Astrocyte (in vitro differentiated cells and primary cell): ENCODE measurements around the gene DDX31. TPM values are rescaled to one million over a fixed set of nuclear protein-coding genes. Genes with fewer than 3 reads are reported as not detected.

Experiments used
- DNase-seq: peaks from one replicate; pipeline ENCODE4 v3.0.0-alpha.2; 2010; ENCODE audit warnings: low read depth
- FAIRE-seq: peaks from 2 replicates; lab custom pipeline; 2011; peaks lifted over from hg19 to GRCh38; lab: Jason Lieb, UNC
- H2AFZ ChIP-seq: 2 replicates; pipeline ENCODE4 v1.6.0; 2012; ENCODE audit warnings: low read depth, low read length, inconsistent platforms
- H3K27ac ChIP-seq: 2 replicates; pipeline ENCODE4 v1.5.1; 2011; ENCODE audit warnings: low read depth, low read length, inconsistent platforms
- H3K27me3 ChIP-seq: 2 replicates; pipeline ENCODE4 v1.6.0; 2011; ENCODE audit warnings: low read length, inconsistent platforms; ENCODE audit not compliant: insufficient read depth
- H3K36me3 ChIP-seq: 2 replicates; pipeline ENCODE4 v1.5.1; 2011; ENCODE audit warnings: low read length, inconsistent platforms; ENCODE audit not compliant: insufficient read depth
- H3K4me1 ChIP-seq: 2 replicates; pipeline ENCODE4 v1.5.1; 2011; ENCODE audit warnings: low read length, inconsistent platforms; ENCODE audit not compliant: insufficient read depth
- H3K4me2 ChIP-seq: 2 replicates; pipeline ENCODE4 v1.6.0; 2012; ENCODE audit warnings: low read length, inconsistent platforms
- H3K4me3 ChIP-seq: 2 replicates; pipeline ENCODE4 v1.5.1; 2011; ENCODE audit warnings: low read depth, mild to moderate bottlenecking, low read length, inconsistent platforms; ENCODE audit not compliant: insufficient read depth
- H3K79me2 ChIP-seq: 2 replicates; pipeline ENCODE4 v1.6.0; 2012; ENCODE audit warnings: mild to moderate bottlenecking, low read length, inconsistent platforms; ENCODE audit not compliant: insufficient read depth
- H3K9ac ChIP-seq: 2 replicates; pipeline ENCODE4 v1.6.0; 2012; ENCODE audit warnings: mild to moderate bottlenecking, low read length, inconsistent platforms
- H3K9me3 ChIP-seq: 2 replicates; pipeline ENCODE4 v1.5.1; 2012; ENCODE audit warnings: low read depth, mild to moderate bottlenecking, low read length, inconsistent platforms; ENCODE audit not compliant: insufficient read depth
- H4K20me1 ChIP-seq: 2 replicates; pipeline ENCODE4 v1.6.0; 2012; ENCODE audit warnings: low read length, inconsistent platforms; ENCODE audit not compliant: insufficient read depth
- H3K27ac Mint-ChIP-seq: one replicate; pipeline ENCODE4 v1.8.0; 2021; ENCODE audit warnings: mild to moderate bottlenecking, mixed read lengths; ENCODE audit not compliant: unreplicated experiment
- H3K27me3 Mint-ChIP-seq: one replicate; pipeline ENCODE4 v1.8.0; 2021; ENCODE audit warnings: low read depth, mixed read lengths; ENCODE audit not compliant: unreplicated experiment
- H3K36me3 Mint-ChIP-seq: one replicate; pipeline ENCODE4 v1.8.0; 2021; ENCODE audit warnings: low read depth, mixed read lengths; ENCODE audit not compliant: unreplicated experiment
- H3K4me1 Mint-ChIP-seq: one replicate; pipeline ENCODE4 v1.8.0; 2021; ENCODE audit warnings: low read depth, mixed read lengths; ENCODE audit not compliant: unreplicated experiment
- H3K4me3 Mint-ChIP-seq: one replicate; pipeline ENCODE4 v1.8.0; 2021; ENCODE audit warnings: mild to moderate bottlenecking, moderate library complexity, mixed read lengths; ENCODE audit not compliant: unreplicated experiment
- H3K9me3 Mint-ChIP-seq: one replicate; pipeline ENCODE4 v1.8.0; 2021; ENCODE audit warnings: mild to moderate bottlenecking, mixed read lengths; ENCODE audit not compliant: unreplicated experiment
- EZH2 ChIP-seq: IDR thresholded peaks from 2 replicates; pipeline ENCODE4 v1.6.1; 2012; ENCODE audit warnings: mild to moderate bottlenecking, low read length, inconsistent platforms; ENCODE audit not compliant: insufficient read depth
- total RNA-seq: library from RNA; stranded (reverse); gene quantifications from 2 replicates; pipeline ENCODE4 v1.2.1, GENCODE V29; 2021
- TF ChIP-seq, protein P1 (sequence below): IDR thresholded peaks from 2 replicates; pipeline ENCODE4 v1.5.1; 2011; ENCODE audit warnings: low read depth, mild to moderate bottlenecking, inconsistent platforms, low read length, moderate library complexity; ENCODE audit not compliant: insufficient read depth

DDX31 gene
- total RNA-seq, 1 donor from 2014 or later, result 20.5 TPM

GRCh38 chr9:132648283-132648682, 21.5 kb downstream of the DDX31 start:
- no peak for TF ChIP-seq EZH2
- TF ChIP-seq, protein P1, sequence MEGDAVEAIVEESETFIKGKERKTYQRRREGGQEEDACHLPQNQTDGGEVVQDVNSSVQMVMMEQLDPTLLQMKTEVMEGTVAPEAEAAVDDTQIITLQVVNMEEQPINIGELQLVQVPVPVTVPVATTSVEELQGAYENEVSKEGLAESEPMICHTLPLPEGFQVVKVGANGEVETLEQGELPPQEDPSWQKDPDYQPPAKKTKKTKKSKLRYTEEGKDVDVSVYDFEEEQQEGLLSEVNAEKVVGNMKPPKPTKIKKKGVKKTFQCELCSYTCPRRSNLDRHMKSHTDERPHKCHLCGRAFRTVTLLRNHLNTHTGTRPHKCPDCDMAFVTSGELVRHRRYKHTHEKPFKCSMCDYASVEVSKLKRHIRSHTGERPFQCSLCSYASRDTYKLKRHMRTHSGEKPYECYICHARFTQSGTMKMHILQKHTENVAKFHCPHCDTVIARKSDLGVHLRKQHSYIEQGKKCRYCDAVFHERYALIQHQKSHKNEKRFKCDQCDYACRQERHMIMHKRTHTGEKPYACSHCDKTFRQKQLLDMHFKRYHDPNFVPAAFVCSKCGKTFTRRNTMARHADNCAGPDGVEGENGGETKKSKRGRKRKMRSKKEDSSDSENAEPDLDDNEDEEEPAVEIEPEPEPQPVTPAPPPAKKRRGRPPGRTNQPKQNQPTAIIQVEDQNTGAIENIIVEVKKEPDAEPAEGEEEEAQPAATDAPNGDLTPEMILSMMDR, result no peak
- H2AFZ ChIP-seq, result no peak overlapping the region
- peaks cover 67% of the 10 kb centered on the region for H3K36me3 ChIP-seq

DNA sequence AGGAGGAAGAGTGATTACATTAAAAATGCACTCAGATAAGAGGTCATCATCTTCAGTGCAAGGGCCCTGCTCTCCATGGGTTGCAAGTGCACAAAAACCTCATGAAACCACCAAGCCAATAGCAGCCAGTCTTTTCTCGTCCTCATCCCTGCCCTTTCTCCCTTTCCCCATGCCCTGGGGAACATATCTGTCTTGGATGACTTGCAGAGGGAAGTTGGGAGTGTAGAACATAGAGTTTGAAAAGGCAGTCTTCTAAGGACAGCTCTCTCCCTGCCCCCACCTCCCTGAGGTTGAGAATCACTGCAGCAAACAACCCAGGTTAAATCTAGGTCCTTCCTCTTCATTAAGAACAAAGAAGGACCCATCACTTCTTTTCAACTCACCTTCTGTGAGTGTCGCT, 22.0 kb downstream of the DDX31 start:
- no peak for FAIRE-seq
- peak overlapping the region; percentile 97 for H3K27ac Mint-ChIP-seq
- Histone ChIP-seq H3K4me1 (peaks cover 24% of the 10 kb centered on the region), H3K36me3 (peaks cover 70% of the 10 kb centered on the region), H2AFZ (no peak overlapping the region), H3K4me2 (peak overlapping the region; percentile 72), H4K20me1 (no peaks in the 10 kb centered on the region), H3K27me3 (no peaks in the 10 kb centered on the region), H3K4me3 (peak overlapping the region; percentile 27), H3K9me3 (no peaks in the 10 kb centered on the region), H3K9ac (peak overlapping the region; percentile 73), H3K27ac (peak overlapping the region; percentile 96), H3K79me2 (no peaks in the 10 kb centered on the region)
- no peaks in the 10 kb centered on the region for H3K27me3 Mint-ChIP-seq
- DNase-seq, result no peak
- H3K36me3 Mint-ChIP-seq, result peaks cover 22% of the 10 kb centered on the region
- peak overlapping the region; percentile 40 for H3K4me3 Mint-ChIP-seq
- no peak for TF ChIP-seq EZH2
- TF ChIP-seq, protein P1, result no peak
- H3K4me1 Mint-ChIP-seq, result peaks cover 35% of the 10 kb centered on the region
- no peaks in the 10 kb centered on the region for H3K9me3 Mint-ChIP-seq

More at GRCh38 chr9:132648283-132648682, 21.5 kb downstream of the DDX31 start:
- H3K4me1 Mint-ChIP-seq, result peaks cover 35% of the 10 kb centered on the region
- Histone ChIP-seq H3K9ac (peak overlapping the region; percentile 73), H3K79me2 (no peaks in the 10 kb centered on the region), H3K9me3 (no peaks in the 10 kb centered on the region), H3K4me3 (no peak overlapping the region), H4K20me1 (no peaks in the 10 kb centered on the region), H3K4me2 (peak overlapping the region; percentile 72), H3K27ac (peak overlapping the region; percentile 96), H3K4me1 (peaks cover 24% of the 10 kb centered on the region), H3K27me3 (no peaks in the 10 kb centered on the region)
- no peak for FAIRE-seq
- H3K27ac Mint-ChIP-seq, result peak overlapping the region; percentile 97
- H3K36me3 Mint-ChIP-seq, result peaks cover 22% of the 10 kb centered on the region
- no peaks in the 10 kb centered on the region for H3K27me3 Mint-ChIP-seq
- no peaks in the 10 kb centered on the region for H3K9me3 Mint-ChIP-seq
- DNase-seq, result no peak
- no peak overlapping the region for H3K4me3 Mint-ChIP-seq

- Histone ChIP-seq H3K36me3 (peaks cover 70% of the 10 kb centered on the region), H3K79me2 (no peaks in the 10 kb centered on the region), H3K9me3 (no peaks in the 10 kb centered on the region), H3K4me3 (peak overlapping the region; percentile 25), H3K27me3 (no peaks in the 10 kb centered on the region), H3K4me2 (peak overlapping the region; percentile 75), H3K9ac (peak overlapping the region; percentile 81), H2AFZ (no peak overlapping the region), H3K4me1 (peaks cover 24% of the 10 kb centered on the region), H4K20me1 (no peaks in the 10 kb centered on the region), H3K27ac (peak overlapping the region; percentile 96)
- H3K4me1 Mint-ChIP-seq, result peaks cover 35% of the 10 kb centered on the region
- peak; percentile 99 for DNase-seq
- peak overlapping the region; percentile 40 for H3K4me3 Mint-ChIP-seq
- TF ChIP-seq EZH2, result no peak
- TF ChIP-seq, protein P1, result no peak
- H3K27me3 Mint-ChIP-seq, result no peaks in the 10 kb centered on the region
- peak; percentile 98 for FAIRE-seq
- H3K36me3 Mint-ChIP-seq, result peaks cover 22% of the 10 kb centered on the region
- H3K9me3 Mint-ChIP-seq, result no peaks in the 10 kb centered on the region
- peak overlapping the region; percentile 97 for H3K27ac Mint-ChIP-seq
These were observed 22.4 kb downstream of the DDX31 start for GRCh38 chr9:132647355-132647754.
